Measurements from ENCODE around the gene CDK2.

The CDK2 gene

GRCh38 chr12:56020423-56021184 is 54.0 kb downstream of the CDK2 start, which contains the start of gene IKZF4:
IKZF4 (plus strand) TSS chr12:56021043; CDS start chr12:56021494, 451 bp downstream.
- H3K4me2 ChIP-seq (ENCODE audit: low read length): peak within 1 kb of the TSS; percentile 46
- H3K9me3 ChIP-seq (ENCODE audit: insufficient read depth, low read length): no peaks in the 10 kb centered on the region
- no peaks in the 10 kb centered on the region for H3K36me3 ChIP-seq (replicated peaks; ENCODE audit: low read depth, low read length)
- H2AFZ ChIP-seq (ENCODE audit: low read depth, low read length): no peak within 1 kb of the TSS
- H3K27ac ChIP-seq (ENCODE audit: low read length): no peak within 1 kb of the TSS
- no peak within 1 kb of the TSS for H3K9ac ChIP-seq (ENCODE audit: low read length)
- H3K4me3 ChIP-seq (ENCODE audit: low read length): no peak within 1 kb of the TSS
- peaks cover 11% of the 10 kb centered on the region for H3K4me1 ChIP-seq (ENCODE audit: low read length)
- no peaks in the 10 kb centered on the region for H3K79me2 ChIP-seq (ENCODE audit: low read length)
- H3K27me3 ChIP-seq (ENCODE audit: low read depth, low read length): no peaks in the 10 kb centered on the region
- no peaks in the 10 kb centered on the region for H4K20me1 ChIP-seq (ENCODE audit: insufficient read depth, low read length)
- no peak for TF ChIP-seq EZH2phosphoT487 (IDR thresholded peaks at IDR 0.05; ENCODE audit: low read depth)
- no peak for TF ChIP-seq CTCF (IDR thresholded peaks at IDR 0.05; ENCODE audit: low read depth, low read length)

DNA sequence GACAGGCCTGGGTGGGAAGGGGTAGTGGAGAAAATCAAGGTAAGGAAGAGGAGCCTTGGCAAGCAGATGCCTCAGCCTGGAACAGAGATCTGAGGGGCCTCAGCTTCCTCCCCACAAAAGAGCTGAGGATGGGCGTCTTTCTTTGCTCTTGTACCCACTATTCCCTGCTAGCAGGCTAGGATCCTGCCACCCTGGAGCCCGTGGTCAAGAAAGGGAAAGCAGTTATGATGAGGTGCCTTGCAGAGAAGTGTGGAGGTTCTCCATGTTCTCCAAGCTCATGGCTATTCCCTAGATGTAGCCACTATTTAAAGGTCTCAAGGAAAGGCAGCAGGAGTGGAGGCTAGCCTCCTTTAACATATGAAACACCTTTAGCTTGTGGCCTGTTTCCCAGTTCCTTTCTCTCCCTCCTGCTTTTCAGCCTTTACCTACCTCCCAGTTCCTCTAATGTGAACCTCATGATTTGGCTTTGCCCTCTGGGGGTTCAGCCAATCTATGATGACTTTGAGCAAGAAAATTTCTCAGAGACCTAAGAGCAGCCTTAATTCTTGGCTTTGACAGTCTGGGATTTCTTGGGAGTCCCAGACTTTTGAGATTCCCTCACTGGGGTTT is 55.4 kb downstream of the CDK2 start:
- Histone ChIP-seq H3K27ac (ENCODE audit: low read length) (no peak overlapping the region), H3K27me3 (ENCODE audit: low read depth, low read length) (no peaks in the 10 kb centered on the region), H3K9ac (ENCODE audit: low read length) (no peak overlapping the region), H3K79me2 (ENCODE audit: low read length) (no peaks in the 10 kb centered on the region), H3K4me2 (ENCODE audit: low read length) (peak overlapping the region; percentile 46), H3K4me3 (ENCODE audit: low read length) (no peak overlapping the region), H2AFZ (ENCODE audit: low read depth, low read length) (no peak overlapping the region), H3K36me3 (replicated peaks; ENCODE audit: low read depth, low read length) (no peaks in the 10 kb centered on the region), H4K20me1 (ENCODE audit: insufficient read depth, low read length) (no peaks in the 10 kb centered on the region), H3K9me3 (ENCODE audit: insufficient read depth, low read length) (no peaks in the 10 kb centered on the region), H3K4me1 (ENCODE audit: low read length) (peaks cover 11% of the 10 kb centered on the region)
- no peak for TF ChIP-seq CTCF (IDR thresholded peaks at IDR 0.05; ENCODE audit: low read depth, low read length)
- TF ChIP-seq EZH2phosphoT487 (IDR thresholded peaks at IDR 0.05; ENCODE audit: low read depth): no peak

Measured in OCI-LY3 (cell line).